Neural crest cell (in vitro differentiated cells): ENCODE measurements around the gene BPIFB6. TPM values are rescaled to one million over a fixed set of nuclear protein-coding genes. Genes with fewer than 3 reads are reported as not detected.

ENCODE experiments used
- DNase-seq: peaks from one replicate; pipeline ENCODE4 v3.0.0; 2021; ENCODE audit warnings: low read depth, mixed read lengths, low spot score
- H3K27ac Mint-ChIP-seq: one replicate; pipeline ENCODE4 v1.8.0; 2021; ENCODE audit warnings: mild to moderate bottlenecking, mixed read lengths; ENCODE audit not compliant: unreplicated experiment
- H3K27me3 Mint-ChIP-seq: 2 replicates; pipeline ENCODE4 v1.8.0; 2021; ENCODE audit warnings: low read depth, mild to moderate bottlenecking, mixed read lengths
- H3K36me3 Mint-ChIP-seq: 2 replicates; pipeline ENCODE4 v1.8.0; 2021; ENCODE audit warnings: low read depth, mild to moderate bottlenecking, mixed read lengths
- H3K4me1 Mint-ChIP-seq: 2 replicates; pipeline ENCODE4 v1.8.0; 2021; ENCODE audit warnings: mixed read lengths
- H3K4me3 Mint-ChIP-seq: one replicate; pipeline ENCODE4 v1.8.0; 2021; ENCODE audit warnings: mild to moderate bottlenecking, mixed read lengths
- H3K9me3 Mint-ChIP-seq: 2 replicates; pipeline ENCODE4 v1.8.0; 2021; ENCODE audit warnings: mixed read lengths
- total RNA-seq: library from RNA; stranded (reverse); gene quantifications from 2 replicates; pipeline ENCODE4 v1.2.1, GENCODE V29; 2021
- TF ChIP-seq, protein P1 (sequence below): fragments of 200-600 bp; sonication (generic); conservative IDR thresholded peaks from 2 replicates; pipeline ENCODE4 v1.5.0; 2021; ENCODE audit warnings: antibody characterized with exemption, mild to moderate bottlenecking

The BPIFB6 gene
- total RNA-seq, 1 donor from 2014 or later = not detected

DNA sequence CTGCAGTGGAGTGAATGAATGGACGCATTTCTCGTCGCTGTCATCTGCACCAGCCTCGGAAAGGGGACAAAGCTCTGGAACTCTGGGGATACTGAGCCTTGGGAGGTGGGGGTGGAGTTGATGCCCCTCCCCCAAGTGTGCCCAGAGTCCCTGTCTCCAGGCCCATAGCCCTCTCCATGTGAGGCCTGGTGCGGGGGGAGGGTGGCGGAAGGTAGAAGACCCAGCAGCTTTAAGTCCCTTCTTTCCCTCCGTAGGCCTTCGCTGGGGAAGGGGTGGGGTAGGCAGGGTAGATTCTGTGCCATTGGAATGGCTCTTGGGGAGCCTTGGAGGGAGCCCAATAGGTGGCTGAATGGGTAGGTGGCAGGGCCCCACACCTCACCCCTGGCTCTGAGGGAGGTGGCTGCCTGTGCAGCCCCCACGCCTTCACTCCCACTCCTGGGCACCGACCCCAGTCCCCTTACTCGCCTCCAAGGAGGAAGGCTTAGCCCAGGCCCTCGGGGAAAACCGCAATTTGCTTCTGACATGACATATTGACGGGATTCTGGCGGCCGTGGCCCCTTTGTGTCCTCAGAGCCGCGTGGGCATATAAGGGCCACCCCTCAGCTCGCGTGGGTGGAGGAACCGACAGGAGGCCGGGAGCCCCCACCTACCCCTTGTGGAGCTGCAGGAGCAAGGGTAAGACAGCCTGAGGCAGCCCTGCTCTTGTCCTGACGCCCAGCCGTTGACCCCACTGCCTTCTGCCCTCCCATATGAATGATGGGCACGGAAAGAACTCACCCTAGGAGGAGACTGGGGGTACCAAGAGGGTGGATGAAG is 22.1 kb downstream of the BPIFB6 start, which contains the start of gene BPIFB3:
BPIFB3 (plus strand) TSS at position 613 of the 816 bp plus-strand sequence. CDS start 1,533 bp downstream, outside the sequence.
- Mint-ChIP-seq H3K9me3 (peaks cover 3% of the 10 kb centered on the region), H3K27me3 (no peaks in the 10 kb centered on the region), H3K4me1 (peaks cover 35% of the 10 kb centered on the region), H3K36me3 (no peaks in the 10 kb centered on the region), H3K4me3 (no peak within 1 kb of the TSS), H3K27ac (no peak within 1 kb of the TSS)
- DNase-seq = no peak
- TF ChIP-seq, protein P1, sequence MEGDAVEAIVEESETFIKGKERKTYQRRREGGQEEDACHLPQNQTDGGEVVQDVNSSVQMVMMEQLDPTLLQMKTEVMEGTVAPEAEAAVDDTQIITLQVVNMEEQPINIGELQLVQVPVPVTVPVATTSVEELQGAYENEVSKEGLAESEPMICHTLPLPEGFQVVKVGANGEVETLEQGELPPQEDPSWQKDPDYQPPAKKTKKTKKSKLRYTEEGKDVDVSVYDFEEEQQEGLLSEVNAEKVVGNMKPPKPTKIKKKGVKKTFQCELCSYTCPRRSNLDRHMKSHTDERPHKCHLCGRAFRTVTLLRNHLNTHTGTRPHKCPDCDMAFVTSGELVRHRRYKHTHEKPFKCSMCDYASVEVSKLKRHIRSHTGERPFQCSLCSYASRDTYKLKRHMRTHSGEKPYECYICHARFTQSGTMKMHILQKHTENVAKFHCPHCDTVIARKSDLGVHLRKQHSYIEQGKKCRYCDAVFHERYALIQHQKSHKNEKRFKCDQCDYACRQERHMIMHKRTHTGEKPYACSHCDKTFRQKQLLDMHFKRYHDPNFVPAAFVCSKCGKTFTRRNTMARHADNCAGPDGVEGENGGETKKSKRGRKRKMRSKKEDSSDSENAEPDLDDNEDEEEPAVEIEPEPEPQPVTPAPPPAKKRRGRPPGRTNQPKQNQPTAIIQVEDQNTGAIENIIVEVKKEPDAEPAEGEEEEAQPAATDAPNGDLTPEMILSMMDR = no peak

DNA sequence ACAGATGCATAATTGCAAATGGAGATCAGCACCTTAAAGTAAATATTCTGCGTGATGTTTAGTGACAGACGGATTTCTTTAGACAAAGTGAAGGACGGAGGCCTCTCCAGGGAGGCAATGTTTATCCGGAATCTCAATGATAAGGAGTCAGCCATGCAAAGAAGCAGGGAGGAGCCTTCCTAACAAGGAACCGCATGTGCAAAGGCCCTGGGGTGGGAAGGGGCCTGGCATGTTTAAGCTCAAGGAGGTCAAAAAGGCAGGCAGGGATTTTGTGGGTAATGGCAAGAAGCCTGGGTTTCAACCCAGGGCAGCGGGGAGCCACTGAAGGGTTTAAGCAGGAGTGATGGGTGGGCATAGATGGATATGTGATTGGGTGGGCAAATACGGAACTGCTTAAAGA is 22.9 kb downstream of the BPIFB6 start:
- no peaks in the 10 kb centered on the region for H3K27me3 Mint-ChIP-seq
- H3K9me3 Mint-ChIP-seq = peaks cover 3% of the 10 kb centered on the region

DNA sequence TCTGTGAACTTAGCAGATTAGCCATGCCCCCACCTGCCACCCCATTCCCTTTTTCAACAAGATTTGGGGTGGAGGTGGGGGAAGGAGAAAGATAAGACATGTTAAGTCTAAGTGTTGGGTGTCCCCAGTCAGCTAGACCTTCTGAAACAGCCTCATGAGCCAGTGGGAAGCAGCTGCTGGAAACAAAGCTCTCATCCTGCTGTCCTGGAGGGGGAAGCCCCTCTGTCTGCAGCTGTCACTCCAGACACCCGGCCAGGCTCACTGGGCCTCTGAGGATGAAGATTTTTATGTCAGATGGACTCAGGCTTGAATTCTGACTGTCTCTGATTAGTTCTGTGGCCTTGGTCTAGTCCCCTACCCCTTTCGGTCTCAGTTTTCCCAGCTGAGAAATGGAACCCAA is 23.3 kb downstream of the BPIFB6 start:
- Mint-ChIP-seq H3K27me3 (no peaks in the 10 kb centered on the region), H3K36me3 (no peaks in the 10 kb centered on the region), H3K27ac (no peak overlapping the region), H3K4me3 (no peak overlapping the region), H3K4me1 (peaks cover 35% of the 10 kb centered on the region), H3K9me3 (peaks cover 3% of the 10 kb centered on the region)
- TF ChIP-seq, protein P1 = no peak
- DNase-seq = no peak

More for the DNA sequence above, 22.9 kb downstream of the BPIFB6 start:
- no peak overlapping the region for H3K27ac Mint-ChIP-seq
- no peak overlapping the region for H3K4me3 Mint-ChIP-seq
- TF ChIP-seq, protein P1 = no peak
- no peaks in the 10 kb centered on the region for H3K36me3 Mint-ChIP-seq
- no peak for DNase-seq
- peaks cover 35% of the 10 kb centered on the region for H3K4me1 Mint-ChIP-seq

DNA sequence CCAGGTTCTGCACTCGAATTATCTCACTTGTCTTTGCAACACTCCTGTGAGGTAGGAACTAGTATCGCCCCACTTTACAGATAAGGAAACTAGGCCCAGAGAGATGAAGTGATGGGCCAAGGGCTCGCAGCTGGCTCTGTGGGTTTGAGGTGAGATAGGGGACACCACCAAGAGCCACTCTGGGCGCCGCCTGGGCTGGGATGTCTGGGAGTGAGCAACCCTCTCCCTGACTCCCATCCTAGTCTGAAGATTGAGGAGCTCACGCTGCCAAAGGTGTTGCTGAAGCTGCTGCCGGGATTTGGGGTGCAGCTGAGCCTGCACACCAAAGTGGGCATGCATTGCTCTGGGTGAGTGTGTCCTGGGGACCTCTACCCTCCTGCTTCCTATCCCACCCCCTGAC is 27.7 kb downstream of the BPIFB6 start:
- TF ChIP-seq, protein P1 = no peak
- DNase-seq = no peak
- peaks cover 23% of the 10 kb centered on the region for H3K4me1 Mint-ChIP-seq
- no peak overlapping the region for H3K4me3 Mint-ChIP-seq
- no peaks in the 10 kb centered on the region for H3K36me3 Mint-ChIP-seq
- no peak overlapping the region for H3K27ac Mint-ChIP-seq
- no peaks in the 10 kb centered on the region for H3K27me3 Mint-ChIP-seq
- H3K9me3 Mint-ChIP-seq = no peaks in the 10 kb centered on the region

DNA sequence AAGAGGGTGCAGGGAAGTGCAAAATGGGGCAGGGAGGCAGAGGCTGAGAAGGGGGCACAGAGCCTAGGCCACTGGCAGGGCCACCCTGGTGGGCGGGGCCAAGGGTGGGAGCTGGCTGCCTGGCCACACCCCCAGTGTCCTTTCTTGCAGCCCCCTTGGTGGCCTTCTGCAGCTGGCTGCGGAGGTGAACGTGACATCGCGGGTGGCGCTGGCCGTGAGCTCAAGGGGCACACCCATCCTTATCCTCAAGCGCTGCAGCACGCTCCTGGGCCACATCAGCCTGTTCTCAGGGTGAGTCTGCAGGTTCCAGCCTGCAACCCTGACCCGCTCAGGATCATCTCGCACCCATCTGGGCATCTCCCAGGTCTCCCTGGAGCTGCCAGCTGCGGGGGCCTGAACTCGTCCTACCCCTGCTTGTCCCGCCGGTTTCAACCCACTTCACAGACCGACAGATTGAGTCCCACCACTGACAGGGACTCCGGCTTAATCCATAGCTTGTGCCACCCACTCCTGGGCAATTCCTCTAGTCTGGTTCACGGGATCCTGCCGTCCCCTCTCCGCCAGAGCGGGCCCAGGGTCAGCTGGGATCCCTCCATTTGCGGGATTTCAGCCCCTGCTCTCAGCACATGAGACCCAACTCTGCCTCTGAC is 28.4 kb downstream of the BPIFB6 start:
- Mint-ChIP-seq H3K4me1 (peaks cover 22% of the 10 kb centered on the region), H3K4me3 (no peak overlapping the region)
- DNase-seq = no peak

More for the DNA sequence above, 28.4 kb downstream of the BPIFB6 start:
- H3K27me3 Mint-ChIP-seq = no peaks in the 10 kb centered on the region
- no peak overlapping the region for H3K27ac Mint-ChIP-seq
- no peaks in the 10 kb centered on the region for H3K9me3 Mint-ChIP-seq
- H3K36me3 Mint-ChIP-seq = no peaks in the 10 kb centered on the region
- TF ChIP-seq, protein P1 = no peak
